22Rv1 (cell line): Measurements from ENCODE around the gene FOXP4.

Source experiments
- CTCF ChIP-seq: fragments of 450-650 bp; IDR thresholded peaks from 2 replicates; pipeline ENCODE4 v1.5.1; 2017; ENCODE audit warnings: mild to moderate bottlenecking
- ZFX ChIP-seq: fragments of 450-650 bp; IDR thresholded peaks from 2 replicates; pipeline ENCODE4 v1.6.1; 2017; ENCODE audit warnings: antibody characterized with exemption, borderline replicate concordance

- TF ChIP-seq CTCF (no peak), ZFX (no peak)
These were observed 27.8 kb downstream of the FOXP4 start for GRCh38 chr6:41573985-41574384.
